ENCODE results near the gene CMTM5.
"Not testable (repeated sequence)": the region's sequence is repeated elsewhere in the genome, so short reads cannot be mapped to it uniquely, and the experiment has no call there.

CMTM5 gene

GRCh38 chr14:23400496-23401149 lies 23.8 kb downstream of the CMTM5 start:
- not testable (repeated sequence) for DNase-seq

- no peak for DNase-seq
Measured at GRCh38 chr14:23401291-23401690, 24.4 kb downstream of the CMTM5 start.

GRCh38 chr14:23402296-23403138 lies 25.7 kb downstream of the CMTM5 start:
- DNase-seq: no peak

- no peak for DNase-seq
Measured at GRCh38 chr14:23403139-23403438, 26.2 kb downstream of the CMTM5 start.

GRCh38 chr14:23403908-23404307 lies 27.1 kb downstream of the CMTM5 start:
- DNase-seq: no peak

GRCh38 chr14:23404331-23404900 lies 27.6 kb downstream of the CMTM5 start:
- DNase-seq: no peak

- no peak for DNase-seq
Measured at GRCh38 chr14:23405096-23405495, 28.2 kb downstream of the CMTM5 start.

GRCh38 chr14:23405516-23406025 lies 28.7 kb downstream of the CMTM5 start:
- DNase-seq: no peak

- no peak for DNase-seq
Measured at GRCh38 chr14:23406244-23406643, 29.4 kb downstream of the CMTM5 start.

GRCh38 chr14:23406725-23407355 lies 30.0 kb downstream of the CMTM5 start:
- no peak for DNase-seq

- no peak for DNase-seq
Measured at GRCh38 chr14:23407516-23408306, 30.9 kb downstream of the CMTM5 start, which contains the start of gene MYH6. Gene MYH6, minus strand, starts transcription at chr14:23408273. Its CDS starts 1,050 bp downstream, at chr14:23407223.

GRCh38 chr14:23408307-23408630 lies 31.4 kb downstream of the CMTM5 start:
- no peak for DNase-seq

- no peak for DNase-seq
Measured at GRCh38 chr14:23409475-23409874, 32.6 kb downstream of the CMTM5 start.

- DNase-seq: no peak
Measured at GRCh38 chr14:23409966-23410635, 33.3 kb downstream of the CMTM5 start.

- no peak for DNase-seq
Measured at GRCh38 chr14:23411563-23412525, 35.0 kb downstream of the CMTM5 start.

- no peak for DNase-seq
Measured at GRCh38 chr14:23413681-23414080, 36.8 kb downstream of the CMTM5 start.

- no peak for DNase-seq
Measured at GRCh38 chr14:23414254-23414653, 37.4 kb downstream of the CMTM5 start.

- no peak for DNase-seq
Measured at GRCh38 chr14:23414906-23415820, 38.3 kb downstream of the CMTM5 start.

Data from fibroblast of skin of right biceps (primary cell).